Stimulated activated CD4-positive, alpha-beta T cell treated with anti-CD3 and anti-CD28 coated beads, Interleukin-4, amount 100 ng/mL, for 4 hours (primary cell): Measurements from ENCODE around the gene GALNS.
"Not testable (repeated sequence)": the region's sequence is repeated elsewhere in the genome, so short reads cannot be mapped to it uniquely, and the experiment has no call there.

Experiments used
- DNase-seq, 2 experiments: peaks; one replicate each; pipeline ENCODE4 v3.0.0-alpha.2; 2020

GALNS gene

DNA sequence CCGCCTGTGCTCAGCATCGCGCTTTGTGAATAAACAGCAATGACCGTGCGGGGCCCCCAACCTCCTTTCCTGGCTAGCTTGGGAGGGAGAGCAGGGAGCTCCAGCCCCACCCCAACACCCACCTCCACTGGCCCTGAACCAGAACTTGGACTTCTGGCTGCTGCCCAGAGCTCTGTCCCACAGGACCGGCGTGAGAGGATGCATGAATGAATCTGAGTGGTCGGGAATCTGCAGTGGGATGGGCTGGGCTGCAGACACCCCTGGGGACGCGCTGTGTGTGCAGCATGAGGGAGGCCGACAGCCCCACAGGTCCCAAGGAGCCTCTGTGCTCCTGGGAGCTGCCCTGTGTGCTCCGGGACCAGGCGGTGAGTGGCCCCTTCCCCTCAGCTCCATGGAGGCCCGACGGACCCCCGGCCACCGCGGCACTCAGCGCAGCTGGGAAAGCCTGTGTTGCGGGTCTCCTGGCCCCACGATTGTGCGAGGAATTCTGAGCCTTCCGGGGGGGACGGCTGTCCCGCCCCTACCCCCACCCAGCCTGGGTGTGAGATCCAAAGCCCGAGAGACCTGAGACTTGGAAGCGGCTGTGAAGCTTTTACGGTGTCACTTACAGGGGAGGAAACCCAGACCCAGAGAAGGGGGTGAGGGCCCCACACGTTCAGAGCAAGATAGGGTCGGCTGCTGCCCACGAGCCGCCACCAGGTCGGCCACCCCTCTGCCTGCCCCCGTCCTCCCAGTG, 77.2 kb downstream of the GALNS start:
- no peak for DNase-seq

DNA sequence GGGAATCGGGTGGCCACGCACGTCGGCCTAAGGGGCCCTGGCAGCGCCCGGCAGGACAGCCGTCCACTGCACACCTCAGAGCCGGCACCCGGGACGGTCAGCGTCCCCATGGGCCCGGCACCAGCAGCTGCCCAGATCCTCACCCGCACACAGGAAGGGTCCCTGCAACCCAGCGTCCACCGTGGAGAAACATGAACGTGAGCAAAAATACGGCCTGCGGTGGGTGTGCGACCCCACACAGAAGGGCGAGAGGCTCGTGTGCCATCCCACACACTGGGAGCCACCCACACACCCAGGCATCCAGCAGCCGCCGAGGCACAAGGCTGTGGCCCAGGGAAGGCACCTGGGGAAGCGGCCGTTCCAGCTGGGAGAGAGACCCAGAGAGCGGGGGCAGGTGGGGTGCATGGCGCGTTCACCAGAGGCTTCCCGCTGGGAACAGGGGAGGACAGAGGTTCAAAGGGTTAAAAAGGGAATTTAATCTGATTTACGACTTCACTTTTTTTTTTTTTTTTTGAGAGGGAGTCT, 78.1 kb downstream of the GALNS start:
- DNase-seq = no peak

- DNase-seq = no peak
These were observed 78.5 kb downstream of the GALNS start for GRCh38 chr16:88778271-88778525.

GRCh38 chr16:88777471-88778270, 79.1 kb downstream of the GALNS start:
- no peak for DNase-seq

GRCh38 chr16:88775825-88776224, 80.9 kb downstream of the GALNS start:
- DNase-seq = no peak

GRCh38 chr16:88774544-88775393, 82.0 kb downstream of the GALNS start:
- DNase-seq = no peak

- DNase-seq = no peak
These were observed 82.9 kb downstream of the GALNS start for GRCh38 chr16:88773812-88774291.

DNA sequence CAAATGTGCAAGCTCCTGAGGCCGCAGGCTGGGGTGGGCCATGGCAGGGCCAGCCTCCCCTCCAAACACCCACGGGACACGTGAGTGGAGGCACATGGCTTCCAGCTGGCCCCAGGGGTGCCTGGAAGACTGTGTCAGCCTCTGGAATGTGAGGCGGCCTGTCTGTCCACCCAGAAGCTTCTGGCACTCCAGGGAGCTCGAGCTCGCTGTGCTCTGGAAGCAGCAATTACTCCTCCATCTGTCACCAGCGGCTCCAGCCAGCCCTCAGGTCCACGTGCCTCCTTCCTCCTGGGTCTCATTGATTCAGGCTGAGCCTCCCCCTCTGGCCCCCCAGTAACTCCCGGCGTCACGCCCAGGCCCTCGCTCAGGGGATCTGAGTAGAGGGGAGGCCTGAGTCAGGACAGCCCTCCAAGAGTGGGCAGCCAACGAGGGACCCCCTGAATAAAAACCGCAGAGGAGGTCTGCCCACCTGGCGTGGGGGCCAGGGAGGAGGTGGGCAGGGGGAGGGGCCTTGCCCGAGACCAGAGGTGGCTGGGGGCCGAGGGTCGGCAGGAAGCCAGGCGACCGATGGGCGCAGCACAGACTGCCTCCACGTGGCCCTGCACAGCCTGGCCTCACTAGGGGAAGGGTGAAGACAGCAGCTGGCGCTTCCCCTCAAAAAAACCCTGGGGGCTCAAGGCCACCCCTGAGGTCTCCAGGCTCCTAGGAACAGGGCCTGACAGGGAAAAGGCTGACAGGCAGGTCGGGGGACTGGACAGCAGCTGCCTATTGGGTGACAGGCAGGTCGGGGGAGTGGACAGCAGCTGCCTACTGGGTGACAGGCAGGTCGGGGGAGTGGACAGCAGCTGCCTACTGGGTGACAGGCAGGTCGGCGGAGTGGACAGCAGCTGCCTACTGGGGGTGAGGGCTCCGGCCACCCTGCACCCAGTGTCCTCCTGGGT, 83.6 kb downstream of the GALNS start:
- no peak for DNase-seq

- DNase-seq = not testable (repeated sequence)
These were observed 85.0 kb downstream of the GALNS start for GRCh38 chr16:88771781-88772180.

DNA sequence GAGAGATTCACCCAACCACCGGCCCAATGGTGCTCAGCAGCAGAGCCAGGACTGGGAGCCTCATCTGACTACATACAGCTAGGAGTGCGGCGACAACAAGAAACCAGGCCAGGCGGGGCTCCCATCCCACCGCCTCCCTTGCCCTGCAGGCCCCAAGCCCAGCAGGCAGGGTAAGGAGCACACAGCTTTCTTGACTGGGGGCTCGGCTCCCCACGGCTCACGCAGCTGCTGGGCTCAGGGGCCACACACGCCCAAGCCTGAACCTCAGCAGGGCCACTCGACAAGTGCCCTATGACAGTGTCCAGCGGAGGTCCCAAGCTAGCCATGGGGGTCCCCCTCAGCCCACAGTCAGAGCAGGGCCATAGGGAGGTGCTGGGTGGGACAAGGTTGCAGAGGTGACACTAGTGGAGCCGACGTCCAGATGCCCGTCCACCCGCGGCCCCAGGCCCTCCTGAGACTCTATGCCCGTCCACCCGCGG, 85.4 kb downstream of the GALNS start:
- DNase-seq = no peak

- DNase-seq = no peak
These were observed 86.1 kb downstream of the GALNS start for GRCh38 chr16:88770461-88771293.

DNA sequence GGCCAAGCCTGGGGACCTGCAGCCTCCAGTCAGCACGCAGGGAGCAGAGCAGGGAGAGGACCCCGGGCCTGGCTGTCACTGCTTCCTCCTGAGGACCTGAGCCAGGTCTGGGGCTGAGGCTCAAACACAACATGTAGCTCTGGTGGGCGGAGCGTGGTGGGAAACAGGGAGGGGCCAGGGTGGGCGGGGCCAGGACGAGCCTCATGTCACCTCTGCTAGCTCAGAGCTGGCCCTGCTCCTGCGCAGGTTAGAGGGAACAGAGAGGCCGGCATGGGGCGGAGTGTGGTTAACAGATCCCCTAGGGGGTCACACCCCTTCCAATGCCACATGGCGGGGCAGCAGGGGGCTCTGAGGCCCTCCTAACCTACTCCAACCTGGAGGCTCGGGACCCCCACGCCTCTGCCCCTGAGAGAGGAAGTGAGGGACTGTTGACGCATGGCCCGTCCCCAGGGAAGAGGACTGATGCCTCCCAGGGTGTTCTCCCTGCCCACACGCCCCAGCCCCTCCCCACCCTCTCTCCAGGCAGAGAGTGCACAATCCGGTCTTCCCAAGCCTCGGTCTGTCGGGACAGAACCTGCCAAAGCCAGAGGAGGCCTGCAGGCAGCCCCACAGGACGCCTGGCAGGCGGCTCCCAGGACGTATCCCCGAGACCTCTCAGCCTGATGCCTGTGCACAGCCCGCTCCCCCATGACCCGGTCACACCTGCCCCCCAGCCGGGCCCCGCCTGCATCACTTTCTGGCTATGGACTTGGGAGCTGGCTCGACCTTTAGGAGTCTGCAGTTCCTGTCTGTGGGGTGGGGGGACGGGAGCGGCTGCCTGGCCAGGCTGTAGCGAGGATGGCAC, 86.9 kb downstream of the GALNS start:
- DNase-seq = no peak

DNA sequence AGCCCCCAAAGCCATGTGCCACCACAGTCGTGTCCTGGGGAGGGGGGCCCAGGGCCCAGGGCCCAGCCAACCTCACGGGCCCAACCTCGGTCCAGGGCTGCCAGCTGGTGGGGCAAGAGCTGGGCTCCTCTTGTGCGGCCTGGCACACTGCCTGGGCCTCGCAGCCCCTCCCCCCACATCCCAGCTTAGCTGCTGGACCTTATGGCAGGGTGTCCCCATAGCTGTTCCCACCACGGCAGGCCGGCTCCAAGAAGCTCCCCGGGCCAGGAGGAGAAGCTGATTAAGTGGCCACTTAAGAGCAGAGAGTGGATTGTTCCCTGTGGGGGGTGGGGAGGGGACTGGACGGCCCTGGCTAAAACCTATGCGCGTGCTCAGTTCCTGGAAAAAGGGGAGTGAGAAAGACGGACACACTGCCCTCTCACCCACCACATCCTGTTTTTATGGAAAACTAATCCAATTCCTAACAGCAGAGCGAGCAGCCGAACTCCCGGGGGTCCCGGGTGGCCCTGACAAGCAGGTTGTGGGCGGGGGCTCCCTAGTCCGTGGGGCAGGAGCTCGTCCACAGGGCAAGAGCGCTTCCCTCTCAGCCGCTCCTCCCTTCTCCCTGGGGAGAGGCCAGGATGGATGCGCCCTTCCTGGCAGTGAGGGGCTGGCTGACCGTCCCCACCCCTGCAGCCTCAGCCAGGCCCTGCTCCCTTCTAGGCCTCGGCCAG, 88.5 kb downstream of the GALNS start:
- DNase-seq = no peak

DNA sequence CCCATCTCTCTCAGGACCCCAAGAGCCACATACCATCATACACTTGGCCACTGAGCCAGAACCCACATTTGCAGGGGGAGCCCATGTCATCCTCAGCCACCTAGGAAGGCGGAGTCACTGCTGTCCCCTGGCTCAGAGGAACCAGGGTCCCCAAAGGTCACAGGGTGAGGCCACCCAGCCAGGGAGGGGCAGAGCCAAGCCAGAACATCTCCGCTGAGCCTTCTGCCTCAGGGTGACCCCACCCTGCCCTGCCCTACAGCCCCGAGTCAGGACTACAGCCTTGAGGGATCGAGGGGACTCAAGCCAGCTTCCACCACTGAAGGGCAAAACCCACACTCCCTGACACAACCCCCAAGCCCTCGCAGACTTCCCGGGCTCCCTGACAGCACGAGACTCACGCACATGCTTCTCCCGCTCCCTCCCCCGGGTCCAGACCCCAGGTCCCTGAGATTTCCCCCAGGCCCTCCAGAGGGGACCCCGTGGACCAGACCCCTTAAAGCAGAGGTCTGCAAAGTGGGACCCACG, 89.1 kb downstream of the GALNS start:
- DNase-seq = no peak

DNA sequence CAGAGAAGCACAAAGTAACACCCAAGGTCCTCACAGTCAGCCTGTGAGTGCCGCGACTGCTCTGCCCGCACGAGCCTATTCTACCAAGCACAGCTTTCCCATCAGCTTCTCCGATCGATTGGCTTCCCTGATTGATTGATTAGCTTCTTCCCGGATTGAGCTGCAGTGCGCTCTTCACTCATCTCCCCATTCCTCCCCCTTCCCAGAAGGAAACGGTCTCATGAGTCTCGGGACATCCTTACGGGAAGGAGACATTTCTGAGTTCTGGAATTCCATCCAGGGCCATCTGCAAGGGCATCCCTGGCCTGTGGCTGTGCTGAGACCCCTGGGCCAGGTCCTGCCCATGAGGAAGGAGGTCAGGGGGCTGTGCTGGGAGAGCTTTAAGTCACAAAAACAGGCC, 89.8 kb downstream of the GALNS start:
- DNase-seq = no peak

DNA sequence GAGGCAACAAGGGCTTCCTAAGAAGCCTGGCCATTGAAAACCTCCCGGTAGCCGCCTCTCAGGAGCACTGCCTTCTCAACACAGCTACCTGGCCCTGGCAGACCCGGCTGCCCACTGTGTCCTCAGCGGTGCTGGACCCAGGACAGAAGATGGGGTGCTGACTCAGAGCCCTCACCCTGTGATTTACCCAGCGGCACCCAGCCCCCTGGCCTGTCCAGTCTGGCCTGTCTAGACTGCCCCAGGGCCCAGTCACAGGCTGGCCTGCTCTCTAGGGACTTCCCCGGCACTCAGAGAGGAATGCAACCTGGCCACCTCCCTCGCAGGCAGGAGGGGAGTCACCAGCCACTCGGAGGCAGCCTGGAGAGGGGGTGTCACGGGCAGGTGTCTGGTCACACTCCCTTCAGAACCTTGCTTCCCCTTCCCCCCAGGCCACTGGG, 91.8 kb downstream of the GALNS start:
- no peak for DNase-seq

GRCh38 chr16:88764080-88764479, 92.7 kb downstream of the GALNS start:
- DNase-seq = no peak
